HG02588 (cell line): Measurements from ENCODE around the gene GNG12.

Source experiments
- ATAC-seq: cut with Tn5 transposase; IDR thresholded peaks from one replicate; pipeline ENCODE4 v1.9.1; 2021; ENCODE audit warnings: mild to moderate bottlenecking, moderate library complexity; ENCODE audit not compliant: unreplicated experiment

GNG12 gene

DNA sequence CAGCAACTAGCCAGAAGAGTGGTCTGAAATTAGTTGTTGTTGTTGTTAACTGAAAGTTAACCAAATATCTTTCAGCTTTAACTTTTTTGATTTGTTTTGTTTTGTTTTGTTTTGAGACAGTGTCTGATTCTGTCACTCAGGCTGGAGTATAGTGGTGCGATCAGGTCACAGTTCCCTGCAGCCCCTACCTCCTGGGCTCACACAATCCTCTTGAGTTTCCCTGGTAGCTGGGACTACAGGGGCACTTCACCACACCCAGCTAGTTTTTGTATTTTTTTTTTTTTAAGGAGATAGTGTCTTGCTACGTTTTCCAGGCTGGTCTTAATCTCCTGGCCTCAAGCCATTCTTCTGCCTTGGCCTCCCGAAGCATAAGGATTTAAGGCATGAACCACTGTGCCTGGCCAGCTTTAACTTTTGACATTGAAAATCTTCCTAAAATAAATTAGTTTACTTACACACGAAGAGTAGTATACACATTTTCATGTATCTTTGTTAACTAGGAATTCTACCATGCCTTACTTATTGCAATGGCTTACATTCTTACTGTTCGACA, 45.0 kb downstream of the GNG12 start:
- no peak for ATAC-seq

GRCh38 chr1:67787746-67788145, 45.5 kb downstream of the GNG12 start:
- no peak for ATAC-seq

DNA sequence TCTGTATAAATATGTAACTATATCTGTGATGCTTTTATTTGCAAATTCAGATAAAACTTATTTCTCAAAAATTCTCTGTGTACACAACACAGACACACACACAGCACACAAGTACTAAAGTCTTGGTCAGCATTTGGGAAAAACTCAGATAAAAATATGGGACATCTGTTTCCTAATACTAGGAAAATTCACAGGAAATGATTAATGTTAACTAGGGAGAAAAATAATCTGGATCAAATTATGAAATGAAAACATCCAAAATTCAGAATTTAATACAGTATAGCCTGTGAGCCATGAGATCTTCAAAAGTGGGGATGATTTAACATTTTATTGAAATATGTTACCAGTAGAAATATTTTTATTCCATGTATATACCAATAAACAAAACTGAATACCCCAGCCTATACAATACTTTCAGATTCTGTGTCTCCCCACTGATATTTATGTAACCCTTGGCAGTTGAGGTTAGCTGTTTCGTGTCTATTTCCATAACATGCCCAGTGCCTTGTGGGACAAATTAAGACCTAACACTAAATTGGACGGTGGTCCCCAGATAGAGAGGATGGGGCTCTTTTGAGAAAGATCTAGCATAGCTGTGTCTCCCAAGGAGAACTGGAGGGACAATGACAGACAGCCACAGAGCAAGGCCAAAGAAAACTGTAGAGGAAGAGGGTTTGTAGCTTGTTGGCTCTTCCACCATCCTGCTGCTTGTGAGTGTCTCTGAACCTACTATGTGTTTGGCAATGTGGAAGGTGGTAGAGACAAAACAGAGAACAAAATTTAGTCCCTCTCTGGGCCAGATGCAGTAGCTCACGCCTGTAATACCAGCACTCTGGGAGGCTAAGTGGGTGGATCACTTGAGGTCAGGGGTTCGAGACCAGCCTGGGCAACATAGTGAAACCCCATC, 47.2 kb downstream of the GNG12 start:
- no peak for ATAC-seq

GRCh38 chr1:67784545-67785186, 48.6 kb downstream of the GNG12 start:
- ATAC-seq: no peak

- no peak for ATAC-seq
Measured at GRCh38 chr1:67780637-67781036, 52.6 kb downstream of the GNG12 start.

DNA sequence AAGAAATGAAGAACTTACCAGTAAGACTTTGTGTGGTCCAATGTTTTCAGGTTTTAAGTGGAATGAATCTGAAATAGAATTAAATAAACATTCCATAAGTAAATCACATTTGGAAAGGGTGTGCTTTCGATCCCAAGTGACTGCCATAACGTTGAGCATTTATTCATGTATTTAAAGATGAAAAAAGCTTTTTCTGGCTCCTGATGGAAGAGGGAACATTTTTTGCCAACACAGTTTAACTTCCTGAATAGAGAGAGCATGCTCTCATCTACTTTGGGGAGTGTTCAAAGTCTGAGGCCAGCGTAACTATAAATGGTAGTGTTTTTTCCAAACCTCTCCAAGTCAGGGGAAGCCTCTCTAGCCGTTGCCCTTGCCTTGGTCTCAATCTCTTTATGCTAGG, 55.8 kb downstream of the GNG12 start:
- no peak for ATAC-seq

DNA sequence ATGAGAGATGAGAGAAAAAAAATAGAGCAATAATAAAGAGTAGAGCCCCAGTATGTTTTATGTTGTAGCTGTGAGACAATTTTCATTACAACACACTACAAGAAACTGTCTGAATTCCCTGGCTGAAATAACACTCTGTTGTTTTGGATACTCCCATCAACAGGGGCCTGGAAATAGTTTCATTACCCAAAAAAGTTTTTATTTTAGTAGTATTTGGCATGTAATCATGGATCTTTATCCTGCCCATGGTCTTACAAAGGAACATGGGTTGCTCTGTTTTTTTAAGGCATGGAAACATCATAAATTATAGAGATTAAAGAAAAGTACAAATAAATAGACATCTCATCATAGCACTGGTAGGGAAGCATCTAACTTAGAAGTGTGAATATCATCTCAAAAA, 56.3 kb downstream of the GNG12 start:
- ATAC-seq: no peak

DNA sequence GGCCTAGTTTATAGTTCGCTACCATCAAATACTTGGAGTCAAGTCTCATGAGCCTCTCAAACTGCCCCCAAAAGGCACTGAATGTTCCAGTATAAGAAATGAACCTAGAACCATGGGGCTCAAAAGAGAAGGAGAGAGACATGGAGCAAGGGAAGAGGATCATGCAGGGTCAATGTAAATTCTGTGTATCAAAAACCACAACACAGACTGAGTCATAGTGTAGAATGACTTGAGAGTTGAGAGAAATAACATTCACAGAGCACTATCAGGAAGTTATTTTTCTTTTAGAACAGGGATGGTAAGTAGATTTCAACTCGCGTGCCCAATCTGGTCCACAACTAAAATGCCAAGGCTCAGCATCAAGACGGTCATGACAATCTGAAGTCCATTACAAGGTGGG, 59.8 kb downstream of the GNG12 start:
- no peak for ATAC-seq

DNA sequence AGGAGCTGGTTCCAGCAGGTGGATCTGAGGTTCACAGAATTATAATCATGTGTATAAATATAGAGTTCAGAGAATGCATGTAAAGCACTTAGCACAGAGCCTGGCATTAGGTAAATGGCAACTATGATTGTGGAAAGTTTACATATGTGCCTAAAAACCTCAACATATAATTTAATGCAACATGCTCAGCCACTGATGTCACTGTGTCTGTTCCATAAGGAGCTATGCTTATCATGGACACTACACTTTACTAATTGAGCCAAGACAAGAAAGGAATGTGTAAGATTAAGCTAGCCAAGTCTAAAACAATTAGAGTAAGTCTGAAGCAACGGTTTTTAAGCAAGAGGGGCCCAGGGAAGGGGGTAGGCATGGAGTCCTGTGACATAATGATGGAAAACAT, 61.5 kb downstream of the GNG12 start:
- no peak for ATAC-seq

DNA sequence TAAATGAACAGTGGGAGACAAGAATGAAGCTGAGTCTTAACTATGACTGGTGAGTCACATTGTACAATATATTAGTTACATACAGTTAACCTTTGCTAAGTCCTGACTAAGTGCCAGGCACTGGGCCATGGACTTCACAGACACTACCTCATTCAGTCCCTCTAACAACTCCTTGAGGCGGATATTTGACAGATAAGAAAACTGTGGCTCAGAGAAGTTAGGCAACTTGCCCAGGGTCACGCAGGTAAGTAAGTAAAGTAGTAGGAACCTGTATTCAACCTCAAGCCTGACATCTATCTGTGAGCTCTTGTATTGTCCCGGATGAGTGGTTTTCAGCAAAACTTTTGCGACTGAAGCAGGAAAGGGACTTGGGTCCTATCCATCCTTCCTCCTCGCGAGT, 62.1 kb downstream of the GNG12 start:
- ATAC-seq: no peak

DNA sequence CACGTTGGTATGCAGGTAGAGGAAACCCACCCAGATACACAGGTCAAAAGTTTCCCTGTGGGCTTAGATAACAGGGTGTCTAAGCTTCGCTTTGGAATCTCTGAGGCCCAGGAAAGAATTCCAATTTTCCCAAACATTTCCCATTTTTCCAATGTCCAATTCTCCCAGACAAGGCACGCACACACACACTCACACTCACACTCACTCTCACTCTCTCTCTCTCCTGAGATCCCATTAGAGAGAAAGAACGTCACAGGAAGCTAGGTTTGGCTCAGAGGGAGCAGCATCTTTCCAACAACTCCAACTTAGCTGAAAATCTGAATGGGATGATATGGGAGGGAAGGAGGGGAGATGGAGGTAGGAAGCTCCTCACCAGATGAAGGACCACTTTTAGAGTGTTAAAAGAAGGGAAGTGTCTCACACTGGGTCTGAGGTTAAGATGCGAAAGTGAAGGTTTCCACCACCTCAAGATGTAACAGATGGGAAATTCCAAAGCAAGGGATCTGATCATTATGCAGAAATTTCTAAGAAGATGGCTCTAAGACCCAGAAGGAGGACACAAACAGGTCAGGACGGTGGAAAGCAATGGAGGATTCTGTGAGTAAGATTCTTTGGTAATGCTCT, 63.5 kb downstream of the GNG12 start:
- peak; percentile 38 for ATAC-seq

DNA sequence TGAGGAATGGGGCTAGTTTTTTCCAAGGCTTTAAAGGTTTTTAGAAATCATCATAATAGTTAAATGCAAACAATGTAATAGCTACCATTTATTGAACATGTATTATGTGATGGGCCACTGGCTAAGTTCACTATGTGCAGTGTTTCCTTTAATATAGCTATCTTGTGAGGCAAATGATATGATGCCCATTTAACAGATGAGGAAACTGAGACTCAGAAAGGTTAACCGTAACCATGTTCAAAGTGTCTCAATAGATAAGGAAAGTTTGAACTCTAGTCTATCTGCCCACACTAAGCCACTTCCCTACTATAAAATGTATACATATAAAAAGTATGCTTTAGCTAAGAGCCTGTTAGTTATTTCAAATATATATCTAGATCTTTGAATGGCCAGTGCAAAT, 64.8 kb downstream of the GNG12 start:
- ATAC-seq: no peak

DNA sequence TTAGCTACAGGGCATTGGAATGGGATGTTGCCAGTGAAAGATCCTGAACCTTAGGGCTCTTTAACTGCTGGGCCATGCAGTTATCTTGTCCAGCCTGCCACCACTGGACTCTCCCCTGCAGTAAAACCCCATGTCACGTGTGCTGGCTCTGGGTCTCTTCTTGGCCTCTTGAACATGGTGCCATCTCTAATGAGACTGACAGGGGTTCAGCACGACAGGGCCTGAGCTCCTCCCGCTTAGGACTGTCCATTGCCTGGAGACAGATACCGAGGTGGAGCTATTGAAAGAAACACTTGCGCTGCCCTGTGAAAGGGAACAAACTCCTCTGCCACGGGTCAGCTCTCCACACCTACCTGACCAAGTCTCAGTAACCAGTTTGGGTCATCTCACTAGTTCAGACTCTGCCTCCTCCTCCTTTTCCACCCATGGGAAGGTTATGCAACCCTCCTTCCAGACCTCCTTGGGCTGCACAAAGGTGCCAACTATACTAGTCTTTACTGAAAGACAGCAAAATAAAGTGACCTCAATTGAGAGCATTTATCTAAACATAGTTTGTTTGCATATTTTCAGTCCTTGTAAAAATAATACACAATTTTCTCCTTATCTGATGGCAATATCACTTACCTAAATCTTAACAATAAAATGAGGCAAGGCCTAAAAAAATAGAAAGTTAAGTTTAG, 66.0 kb downstream of the GNG12 start:
- no peak for ATAC-seq

DNA sequence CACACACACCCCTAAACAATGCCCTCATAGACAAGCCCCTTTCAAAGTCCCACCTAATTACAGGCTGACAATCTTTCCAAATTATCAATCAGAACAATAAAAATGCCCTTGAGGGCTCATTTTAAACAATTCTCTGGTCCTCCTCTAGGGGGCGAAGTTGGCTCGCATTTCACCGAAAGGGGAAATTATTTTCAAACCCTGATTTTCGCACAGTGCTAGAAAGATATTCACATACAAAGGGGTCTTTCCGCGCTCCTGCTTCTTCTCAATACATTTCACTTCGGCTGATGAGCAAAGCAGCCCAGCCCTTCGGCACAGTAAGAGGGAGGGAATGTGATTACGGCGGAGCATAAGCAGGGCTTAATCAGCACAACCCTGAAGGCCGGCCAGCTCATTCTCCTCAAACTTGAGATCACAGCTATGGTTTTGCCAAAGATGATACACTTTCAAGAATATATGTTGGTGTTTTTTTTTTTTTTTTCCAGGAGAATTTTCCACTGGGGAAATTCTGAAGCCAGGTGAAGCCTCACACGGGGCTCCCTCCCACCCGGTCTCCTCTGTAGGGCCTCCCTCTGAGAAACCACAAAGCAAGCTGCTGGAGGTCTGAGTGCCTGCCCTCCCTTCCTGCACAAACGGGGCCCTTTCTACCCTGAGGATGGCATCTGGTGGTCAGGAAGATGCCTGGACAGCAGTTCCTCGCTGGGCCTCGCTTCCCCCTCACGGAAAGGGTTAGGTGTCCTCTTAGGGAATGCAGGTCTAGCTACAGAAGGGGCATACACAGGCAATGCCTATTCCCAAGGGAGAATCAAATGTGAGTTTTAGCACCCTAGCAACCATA, 66.9 kb downstream of the GNG12 start:
- no peak for ATAC-seq

GRCh38 chr1:67764633-67765032, 68.6 kb downstream of the GNG12 start:
- ATAC-seq: no peak

- ATAC-seq: no peak
Measured at GRCh38 chr1:67761730-67762129, 71.5 kb downstream of the GNG12 start.

- no peak for ATAC-seq
Measured at GRCh38 chr1:67761091-67761490, 72.2 kb downstream of the GNG12 start.

- ATAC-seq: peak; percentile 99
Measured at GRCh38 chr1:67760030-67760821, 73.0 kb downstream of the GNG12 start.

- ATAC-seq: peak; percentile 27
Measured at GRCh38 chr1:67759692-67760029, 73.6 kb downstream of the GNG12 start.

GRCh38 chr1:67759066-67759465, 74.2 kb downstream of the GNG12 start:
- no peak for ATAC-seq
